Right lobe of liver (tissue), 6 donors: ENCODE data around the gene IL33. TPM values are rescaled to one million over a fixed set of nuclear protein-coding genes. Genes with fewer than 3 reads are reported as not detected.

Source experiments
- ATAC-seq, 4 donors: fragments of 200-7000 bp; cut with Tn5 transposase; one replicate each; pipeline ENCODE4 v1.9.1; 2020; ENCODE audit warnings: mild to moderate bottlenecking in 4 of 4, moderate library complexity in 4 of 4
- DNase-seq, 3 donors: peaks; one replicate each; pipeline ENCODE4 v3.0.0-alpha.2; 2020
- H3K27ac ChIP-seq, 3 donors: fragments of 200-600 bp; one replicate each; pipeline ENCODE4 v1.8.0; 2022
- H3K27me3 ChIP-seq, 2 donors: fragments of 200-600 bp; one replicate each; pipeline ENCODE4 v1.8.0; 2022
- H3K36me3 ChIP-seq, 4 donors: fragments of 200-600 bp; sonication (generic) in 1 of 4; one replicate each; pipeline versions ENCODE4 v1.5.1 to v1.8.0; 2017 to 2022; ENCODE audit warnings: control low read depth in 1 of 4
- H3K4me1 ChIP-seq, 4 donors: fragments of 200-600 bp; sonication (generic) in 1 of 4; one replicate each; pipeline versions ENCODE4 v1.5.1 to v1.8.0; 2017 to 2022; ENCODE audit warnings: control low read depth in 1 of 4
- H3K4me3 ChIP-seq, 3 donors: fragments of 200-600 bp; one replicate each; pipeline ENCODE4 v1.8.0; 2022
- H3K9me3 ChIP-seq, 4 donors: fragments of 200-600 bp; sonication (generic) in 1 of 4; one replicate each; pipeline versions ENCODE4 v1.5.1 to v1.8.0; 2017 to 2022; ENCODE audit warnings: control low read depth in 1 of 4
- POLR2A ChIP-seq: fragments of 450-650 bp; IDR thresholded peaks from one replicate; pipeline ENCODE4 v1.6.1; 2017; ENCODE audit warnings: antibody characterized with exemption, mild to moderate bottlenecking
- WGBS: methylation state at CpG from one replicate; pipeline ENCODE4 v1.1.6; 2018; ENCODE audit warnings: low coverage, low lambda C conversion rate; ENCODE audit not compliant: insufficient coverage; ENCODE audit errors: missing lambda C conversion rate; 5-methylcytosine and 5-hydroxymethylcytosine counted together
- intact Hi-C, 2 donors: fragments of 100-400 bp; cut with DNase I; formaldehyde crosslinking; loops; one replicate each; pipeline versions ENCODE4 v1.11.2 to v1.14.1; 2022
- total RNA-seq, 6 experiments: library from RNA; depleted of rRNA in 2 of 6; stranded (reverse); fragments of >200 nt in 2 of 6; fragmentation: NEBNext Ultra II Directional in 3 of 6; extraction: Animal tissue kit (Norgen Biotek cat#: 25700) in 3 of 6; gene quantifications; one replicate each; pipeline versions ENCODE4 v1.1.0 to v1.2.4, GENCODE V29; 2016 to 2023
- TF ChIP-seq, protein P1 (sequence below), 4 donors: fragments of 200-600 bp in 3 of 4; fragments of 450-650 bp in 1 of 4; IDR thresholded peaks; one replicate each; pipeline versions ENCODE4 v1.5.1 to v1.8.0; 2016 to 2022; ENCODE audit warnings: antibody characterized with exemption in 4 of 4, mild to moderate bottlenecking in 2 of 4
- donor health status: DM: no; HTN: yes; CAD: no.
- donor health status: DM: no; HTN: no; CAD: no.
- donor health status: DM: no; HTN: no; CAD: no.
- donor health status: DM: no; HTN: yes; CAD: no.
- donor health status: DM: no; HTN: yes; CAD: no.

IL33 gene
- total RNA-seq, 6 experiments from 2014 or later, result 8.4 to 34.1 (median 10.6) TPM

DNA sequence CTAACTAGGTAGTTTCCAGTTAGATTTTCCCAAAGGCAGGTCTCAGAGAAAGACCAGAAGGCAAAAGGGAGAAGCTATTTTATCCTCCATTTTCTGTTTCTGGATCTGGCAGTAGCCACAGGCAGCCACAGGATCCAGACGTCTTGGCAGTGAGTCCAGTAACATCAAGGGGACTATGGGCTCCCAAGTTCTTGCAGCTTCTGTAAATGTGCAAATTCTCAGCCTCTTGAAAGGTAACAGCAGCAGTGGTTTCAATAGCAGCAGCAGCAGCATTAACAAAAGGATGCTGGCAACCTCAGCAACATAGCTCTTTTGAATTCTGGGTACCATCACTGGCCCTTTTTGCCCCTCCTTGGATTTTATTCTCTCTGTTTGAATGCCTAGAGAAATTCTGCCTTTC is 27.1 kb upstream of the IL33 start:
- no peak for TF ChIP-seq POLR2A
- TF ChIP-seq, protein P1, sequence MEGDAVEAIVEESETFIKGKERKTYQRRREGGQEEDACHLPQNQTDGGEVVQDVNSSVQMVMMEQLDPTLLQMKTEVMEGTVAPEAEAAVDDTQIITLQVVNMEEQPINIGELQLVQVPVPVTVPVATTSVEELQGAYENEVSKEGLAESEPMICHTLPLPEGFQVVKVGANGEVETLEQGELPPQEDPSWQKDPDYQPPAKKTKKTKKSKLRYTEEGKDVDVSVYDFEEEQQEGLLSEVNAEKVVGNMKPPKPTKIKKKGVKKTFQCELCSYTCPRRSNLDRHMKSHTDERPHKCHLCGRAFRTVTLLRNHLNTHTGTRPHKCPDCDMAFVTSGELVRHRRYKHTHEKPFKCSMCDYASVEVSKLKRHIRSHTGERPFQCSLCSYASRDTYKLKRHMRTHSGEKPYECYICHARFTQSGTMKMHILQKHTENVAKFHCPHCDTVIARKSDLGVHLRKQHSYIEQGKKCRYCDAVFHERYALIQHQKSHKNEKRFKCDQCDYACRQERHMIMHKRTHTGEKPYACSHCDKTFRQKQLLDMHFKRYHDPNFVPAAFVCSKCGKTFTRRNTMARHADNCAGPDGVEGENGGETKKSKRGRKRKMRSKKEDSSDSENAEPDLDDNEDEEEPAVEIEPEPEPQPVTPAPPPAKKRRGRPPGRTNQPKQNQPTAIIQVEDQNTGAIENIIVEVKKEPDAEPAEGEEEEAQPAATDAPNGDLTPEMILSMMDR (IDR thresholded peaks at IDR 0.05), result no peak
- Histone ChIP-seq H3K36me3 (no peaks in the 10 kb centered on the region), H3K9me3 (no peaks in the 10 kb centered on the region), H3K27me3 (no peaks in the 10 kb centered on the region), H3K27ac (no peak overlapping the region), H3K4me3 (no peak overlapping the region), H3K4me1 (no peaks in the 10 kb centered on the region)
- ATAC-seq (no peak), DNase-seq (no peak)
- 14% methylated on average over 1 of the region's 1 CpG for WGBS
- intact Hi-C loops, result no loop called here

DNA sequence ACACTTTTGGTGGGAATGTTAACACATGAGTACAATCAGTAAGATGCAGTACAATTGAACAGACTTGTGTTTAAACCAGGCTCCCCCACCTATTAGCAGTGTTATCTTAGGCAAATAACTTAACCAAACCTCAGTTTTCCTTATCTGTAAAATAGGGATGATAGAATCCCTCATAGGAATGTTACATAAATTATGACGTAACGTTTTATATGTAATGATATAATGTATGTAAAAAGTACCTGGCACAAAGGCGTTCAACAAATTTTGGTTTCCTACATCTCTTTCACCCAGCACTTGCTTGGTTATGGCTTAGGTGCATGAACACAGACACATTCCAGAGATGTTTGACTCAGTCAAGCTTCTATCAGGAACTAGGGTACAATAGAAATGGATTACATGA is 26.7 kb upstream of the IL33 start:
- H3K9me3 ChIP-seq, result no peaks in the 10 kb centered on the region
- DNase-seq, result no peak
- no peak for TF ChIP-seq POLR2A
- TF ChIP-seq, protein P1 (IDR thresholded peaks at IDR 0.05), result no peak
- no peak for ATAC-seq
- no peak overlapping the region for H3K27ac ChIP-seq
- no peak overlapping the region for H3K4me3 ChIP-seq
- intact Hi-C loops, result no loop called here
- H3K36me3 ChIP-seq, result no peaks in the 10 kb centered on the region
- no peaks in the 10 kb centered on the region for H3K4me1 ChIP-seq
- no peaks in the 10 kb centered on the region for H3K27me3 ChIP-seq
- WGBS, result 85% methylated on average over 3 of the region's 3 CpGs

DNA sequence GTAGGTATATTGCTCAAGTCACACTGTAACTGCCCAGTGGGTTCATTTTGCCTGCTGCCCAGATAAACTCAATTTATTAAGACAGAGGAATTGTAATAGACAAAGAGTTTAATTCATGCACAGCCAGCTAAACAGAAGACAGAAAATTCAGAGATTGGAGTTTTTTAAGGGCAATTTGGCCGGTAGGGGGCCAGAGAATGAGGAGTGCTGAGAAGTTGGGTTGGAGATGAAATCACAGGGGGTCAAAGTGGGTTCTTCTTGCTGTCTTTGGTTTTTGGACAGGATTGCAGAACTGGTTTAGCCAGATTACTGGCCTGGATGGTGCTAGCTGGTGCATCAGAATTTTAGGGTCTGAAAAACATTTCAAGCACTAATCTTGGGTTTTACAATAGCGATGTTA is 20.7 kb upstream of the IL33 start:
- no peak for DNase-seq
- ATAC-seq, result no peak
- Histone ChIP-seq H3K27me3 (no peaks in the 10 kb centered on the region), H3K4me3 (no peak overlapping the region), H3K9me3 (no peaks in the 10 kb centered on the region), H3K27ac (no peak overlapping the region), H3K36me3 (no peaks in the 10 kb centered on the region), H3K4me1 (peaks cover 0 to 10% (median 0%) of the 10 kb centered on the region in 4 donors)
- 73% methylated on average over 2 of the region's 2 CpGs for WGBS
- TF ChIP-seq, protein P1 (IDR thresholded peaks at IDR 0.05), result peak in 2 of 4 donors; percentile 9 to 13
- TF ChIP-seq POLR2A, result no peak
- intact Hi-C loops, result no loop called here

DNA sequence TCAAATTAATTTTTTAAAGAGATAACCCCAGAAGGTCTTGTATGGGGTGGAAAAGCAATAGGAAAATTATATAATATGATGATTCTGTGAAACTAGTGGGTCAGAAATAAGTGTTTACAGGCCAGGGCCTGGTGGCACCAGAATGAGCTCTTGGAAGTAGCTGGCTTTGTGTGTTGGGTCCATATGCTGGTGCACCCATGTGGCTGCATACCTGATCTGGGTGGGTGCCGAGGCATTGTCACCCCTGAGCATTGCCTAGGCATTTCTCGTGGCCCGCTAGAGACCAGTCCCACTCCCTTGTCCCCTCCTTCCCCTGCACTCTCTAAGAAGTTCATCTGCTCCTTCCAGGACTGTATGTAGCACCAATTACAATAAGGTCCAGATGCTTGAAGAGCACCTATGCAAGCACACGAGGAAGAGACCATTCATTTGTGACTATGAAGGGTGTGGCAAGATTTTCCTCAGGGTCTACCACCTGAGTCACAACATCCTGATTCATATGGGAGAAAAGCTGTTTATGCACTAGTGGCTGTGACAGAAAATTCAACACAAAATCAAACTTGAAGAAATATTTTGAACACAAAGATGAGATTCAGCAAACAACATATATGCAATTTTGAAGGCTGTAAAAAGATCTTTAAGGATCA is 19.8 kb upstream of the IL33 start:
- Histone ChIP-seq H3K9me3 (no peaks in the 10 kb centered on the region), H3K4me3 (no peak overlapping the region), H3K36me3 (no peaks in the 10 kb centered on the region), H3K27ac (no peak overlapping the region), H3K4me1 (peaks cover 0 to 14% (median 0%) of the 10 kb centered on the region in 4 donors), H3K27me3 (no peaks in the 10 kb centered on the region)
- intact Hi-C loops, result no loop called here
- 43% methylated on average over 2 of the region's 4 CpGs for WGBS
- ATAC-seq (no peak), DNase-seq (no peak)
- TF ChIP-seq, protein P1 (IDR thresholded peaks at IDR 0.05), result no peak
- no peak for TF ChIP-seq POLR2A
